PC-3 (cell line): ENCODE measurements around the gene SHQ1. TPM values are rescaled to one million over a fixed set of nuclear protein-coding genes. Genes with fewer than 3 reads are reported as not detected.

Source experiments
- ATAC-seq: fragments of 200-7000 bp; cut with Tn5 transposase; 2 replicates; pipeline ENCODE4 v1.9.1; 2020; ENCODE audit warnings: mild to moderate bottlenecking, moderate library complexity
- BruUV-seq: library from RNA; stranded (reverse); fragments of 400-500 nt; replicated peaks from 2 replicates; lab custom pipeline; 2021; lab: Mats Ljungman, UMichigan
- CTCF ChIA-PET: fragments of 300-600 bp; sonication (Branson Sonifier 250); formaldehyde crosslinking; loops from one replicate; lab custom pipeline; 2022; ENCODE audit warnings: antibody characterized with exemption; lab: Charles Lee
- POLR2A ChIA-PET: fragments of 300-600 bp; sonication (Branson Sonifier 250); formaldehyde crosslinking; loops from one replicate; lab custom pipeline; 2022; ENCODE audit warnings: antibody characterized with exemption; ENCODE audit not compliant: unreplicated experiment; lab: Charles Lee
- DNase-seq: peaks from one replicate; pipeline ENCODE4 v3.0.0-alpha.2; 2015
- H2AFZ ChIP-seq: fragments of 300-600 bp; sonication (generic); 2 replicates; pipeline ENCODE4 v1.6.0; 2016; ENCODE audit warnings: antibody characterized with exemption, low read length
- H3F3A ChIP-seq: fragments of 300-600 bp; sonication (generic); one replicate; pipeline ENCODE4 v1.6.0; 2017; ENCODE audit warnings: antibody characterized with exemption, low read length, control low read depth, mild to moderate bottlenecking; ENCODE audit not compliant: unreplicated experiment
- H3K27ac ChIP-seq: fragments of 300-600 bp; sonication (generic); 2 replicates; pipeline ENCODE4 v1.5.1; 2016; ENCODE audit warnings: mild to moderate bottlenecking, low read length
- H3K27me3 ChIP-seq: fragments of 300-600 bp; sonication (generic); 2 replicates; pipeline ENCODE4 v1.6.1; 2016; ENCODE audit warnings: low read length, mixed read lengths
- H3K36me3 ChIP-seq: fragments of 300-600 bp; sonication (generic); 2 replicates; pipeline ENCODE4 v1.6.1; 2016; ENCODE audit warnings: low read depth, mixed run types, low read length, mixed read lengths
- H3K4me1 ChIP-seq: fragments of 300-600 bp; sonication (generic); 2 replicates; pipeline ENCODE4 v1.5.1; 2016; ENCODE audit warnings: low read length; ENCODE audit not compliant: insufficient read depth
- H3K4me2 ChIP-seq: fragments of 300-600 bp; sonication (generic); 2 replicates; pipeline ENCODE4 v1.6.0; 2016; ENCODE audit warnings: low read length
- H3K4me3 ChIP-seq: fragments of 300-600 bp; sonication (generic); 2 replicates; pipeline ENCODE4 v1.5.1; 2016; ENCODE audit warnings: mild to moderate bottlenecking, low read length, mixed read lengths
- H3K79me2 ChIP-seq: fragments of 300-600 bp; sonication (generic); 2 replicates; pipeline ENCODE4 v1.6.1; 2017; ENCODE audit warnings: low read length, mixed read lengths
- H3K9ac ChIP-seq: fragments of 300-600 bp; sonication (generic); 2 replicates; pipeline ENCODE4 v1.6.0; 2016; ENCODE audit warnings: mild to moderate bottlenecking, low read length
- H3K9me2 ChIP-seq: fragments of 300-600 bp; sonication (generic); replicated peaks from 2 replicates; pipeline ENCODE4 v1.6.1; 2016; ENCODE audit warnings: mixed run types, low read length, mixed read lengths
- H3K9me3 ChIP-seq: fragments of 300-600 bp; sonication (generic); 2 replicates; pipeline ENCODE4 v1.6.1; 2016; ENCODE audit warnings: low read length, mixed read lengths
- H4K20me1 ChIP-seq: fragments of 300-600 bp; sonication (generic); 2 replicates; pipeline ENCODE4 v1.6.1; 2016; ENCODE audit warnings: low read length, mixed read lengths
- EZH2 ChIP-seq: fragments of 300-600 bp; sonication (generic); IDR thresholded peaks from one replicate; pipeline ENCODE4 v1.6.1; 2017; ENCODE audit warnings: antibody characterized with exemption, mild to moderate bottlenecking, low read length; ENCODE audit not compliant: unreplicated experiment
- EZH2phosphoT487 ChIP-seq: fragments of 300-600 bp; sonication (generic); IDR thresholded peaks from 2 replicates; pipeline ENCODE4 v1.6.1; 2018; ENCODE audit warnings: mild to moderate bottlenecking, antibody characterized with exemption, low read length, borderline replicate concordance
- intact Hi-C: fragments of 100-400 bp; cut with micrococcal nuclease; formaldehyde crosslinking; loops from 2 replicates; pipeline ENCODE4 v1.9.0; 2023
- total RNA-seq: library from RNA; depleted of rRNA; stranded (reverse); fragments of >200 nt; gene quantifications from 2 replicates; pipeline ENCODE4 v1.2.3, GENCODE V29; 2014
- TF ChIP-seq, protein P1 (sequence below): fragments of 300-600 bp; sonication (generic); conservative IDR thresholded peaks from 2 replicates; pipeline ENCODE4 v1.5.1; 2017; ENCODE audit warnings: antibody characterized with exemption, low read depth, mild to moderate bottlenecking, low read length

The SHQ1 gene
- total RNA-seq, 1 experiment from 2014 or later = 19.6 TPM

GRCh38 chr3:72800869-72801268, 47.4 kb downstream of the SHQ1 start:
- Histone ChIP-seq H3K4me2 (no peak overlapping the region), H3K4me1 (no peaks in the 10 kb centered on the region), H3K27ac (no peak overlapping the region), H4K20me1 (no peaks in the 10 kb centered on the region), H3F3A (no peaks in the 10 kb centered on the region), H3K36me3 (no peaks in the 10 kb centered on the region), H2AFZ (no peak overlapping the region), H3K79me2 (no peaks in the 10 kb centered on the region), H3K9me2 (no peaks in the 10 kb centered on the region), H3K9me3 (no peaks in the 10 kb centered on the region), H3K9ac (no peak overlapping the region), H3K27me3 (no peaks in the 10 kb centered on the region), H3K4me3 (no peak overlapping the region)
- intact Hi-C loops = no loop called here
- BruUV-seq = no TSS peak
- CTCF ChIA-PET = no interaction called here
- ATAC-seq (no peak), DNase-seq (no peak)
- TF ChIP-seq, protein P1, sequence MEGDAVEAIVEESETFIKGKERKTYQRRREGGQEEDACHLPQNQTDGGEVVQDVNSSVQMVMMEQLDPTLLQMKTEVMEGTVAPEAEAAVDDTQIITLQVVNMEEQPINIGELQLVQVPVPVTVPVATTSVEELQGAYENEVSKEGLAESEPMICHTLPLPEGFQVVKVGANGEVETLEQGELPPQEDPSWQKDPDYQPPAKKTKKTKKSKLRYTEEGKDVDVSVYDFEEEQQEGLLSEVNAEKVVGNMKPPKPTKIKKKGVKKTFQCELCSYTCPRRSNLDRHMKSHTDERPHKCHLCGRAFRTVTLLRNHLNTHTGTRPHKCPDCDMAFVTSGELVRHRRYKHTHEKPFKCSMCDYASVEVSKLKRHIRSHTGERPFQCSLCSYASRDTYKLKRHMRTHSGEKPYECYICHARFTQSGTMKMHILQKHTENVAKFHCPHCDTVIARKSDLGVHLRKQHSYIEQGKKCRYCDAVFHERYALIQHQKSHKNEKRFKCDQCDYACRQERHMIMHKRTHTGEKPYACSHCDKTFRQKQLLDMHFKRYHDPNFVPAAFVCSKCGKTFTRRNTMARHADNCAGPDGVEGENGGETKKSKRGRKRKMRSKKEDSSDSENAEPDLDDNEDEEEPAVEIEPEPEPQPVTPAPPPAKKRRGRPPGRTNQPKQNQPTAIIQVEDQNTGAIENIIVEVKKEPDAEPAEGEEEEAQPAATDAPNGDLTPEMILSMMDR = no peak
- no peak for TF ChIP-seq EZH2
- TF ChIP-seq EZH2phosphoT487 = no peak
- POLR2A ChIA-PET = no interaction called here

DNA sequence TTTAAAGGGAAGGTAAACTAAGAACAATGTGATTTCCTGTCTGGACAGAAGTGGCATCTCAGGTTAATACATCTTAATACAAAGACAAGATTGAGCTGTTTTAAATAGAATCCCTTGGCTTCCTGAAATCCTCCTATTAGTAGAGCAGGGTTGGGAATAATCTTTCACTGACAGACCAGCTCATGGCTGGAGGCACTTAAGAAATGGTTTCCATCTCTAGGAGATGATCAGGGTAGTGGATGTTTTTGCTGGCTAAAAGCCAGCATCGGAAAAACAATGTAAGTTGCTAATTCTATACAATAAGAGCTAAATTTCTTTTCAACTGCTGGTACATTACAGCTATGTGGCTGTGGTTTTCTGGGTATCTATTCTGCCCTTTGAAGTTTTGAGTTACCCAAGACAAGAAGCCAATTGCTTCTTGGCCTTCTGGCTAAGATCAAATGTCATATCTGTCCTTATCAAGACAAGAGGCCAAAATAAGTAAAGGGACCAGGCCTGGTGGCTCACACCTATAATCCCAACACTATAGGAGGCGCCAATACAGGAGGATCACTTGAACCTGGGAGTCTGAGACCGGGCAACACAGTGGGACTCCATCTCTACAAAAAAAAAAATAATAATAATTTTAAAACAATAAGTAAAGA, 49.6 kb downstream of the SHQ1 start:
- intact Hi-C loops = no loop called here
- ChIA-PET POLR2A (no interaction called here), CTCF (interaction anchor here (0.6 kb wide), 1 partner anchor 25 kb away, joined by 3 read pairs; no protein-coding TSS in a partner anchor)
- Histone ChIP-seq H4K20me1 (no peaks in the 10 kb centered on the region), H3K4me2 (no peak overlapping the region), H3K79me2 (no peaks in the 10 kb centered on the region), H3K27me3 (no peaks in the 10 kb centered on the region), H2AFZ (no peak overlapping the region), H3F3A (no peaks in the 10 kb centered on the region), H3K9me2 (no peaks in the 10 kb centered on the region), H3K27ac (no peak overlapping the region), H3K4me3 (no peak overlapping the region), H3K36me3 (no peaks in the 10 kb centered on the region), H3K9ac (no peak overlapping the region), H3K9me3 (no peaks in the 10 kb centered on the region), H3K4me1 (no peaks in the 10 kb centered on the region)
- no peak for ATAC-seq
- TF ChIP-seq EZH2phosphoT487 (no peak), EZH2 (no peak)
- TF ChIP-seq, protein P1 = no peak
- BruUV-seq = no TSS peak
- DNase-seq = no peak

DNA sequence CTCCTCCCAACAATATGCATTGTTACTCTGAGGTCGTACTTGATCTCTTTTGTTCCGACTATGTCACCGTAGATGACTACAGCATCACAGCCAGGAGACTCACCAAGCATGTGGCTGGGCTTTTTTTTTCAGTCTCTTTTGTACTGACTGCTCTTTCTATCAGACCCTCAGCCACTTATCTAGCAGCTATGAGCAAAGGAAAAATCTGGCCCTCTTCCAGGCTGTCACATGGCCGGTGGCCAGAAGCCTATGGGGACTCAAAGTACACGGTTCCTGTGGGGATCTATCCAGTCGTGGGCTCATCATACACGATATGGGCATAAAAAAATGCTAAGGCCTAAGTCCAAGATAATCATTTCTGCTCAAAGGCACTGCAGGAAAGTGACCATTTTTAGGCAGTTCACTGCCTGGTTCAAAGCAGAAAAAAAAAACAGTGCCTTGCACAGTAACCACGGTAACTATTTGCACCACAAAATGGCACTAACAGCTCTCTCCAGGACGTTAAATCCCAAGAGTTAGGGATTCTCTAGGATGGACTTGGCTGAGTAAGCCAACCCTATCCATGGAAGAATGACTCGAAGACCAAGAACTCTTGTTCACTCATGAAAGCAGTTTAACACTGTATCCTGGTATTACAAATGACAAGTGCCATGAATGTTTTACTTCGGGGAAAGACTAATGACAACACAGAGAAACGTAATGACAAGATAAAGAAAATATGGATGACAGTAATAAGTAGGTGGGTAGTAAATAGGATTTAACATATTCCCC, 50.3 kb downstream of the SHQ1 start:
- no peaks in the 10 kb centered on the region for H3K4me1 ChIP-seq
- ATAC-seq (no peak), DNase-seq (no peak)
- no peaks in the 10 kb centered on the region for H3K9me2 ChIP-seq
- H3K79me2 ChIP-seq = no peaks in the 10 kb centered on the region
- no TSS peak for BruUV-seq
- ChIA-PET POLR2A (no interaction called here), CTCF (no interaction called here)
- H3K27me3 ChIP-seq = no peaks in the 10 kb centered on the region
- no peak overlapping the region for H3K9ac ChIP-seq
- no peak overlapping the region for H3K4me2 ChIP-seq
- no peaks in the 10 kb centered on the region for H3F3A ChIP-seq
- no peak overlapping the region for H3K27ac ChIP-seq
- H2AFZ ChIP-seq = no peak overlapping the region
- no peak for TF ChIP-seq EZH2
- H3K9me3 ChIP-seq = no peaks in the 10 kb centered on the region
- no peaks in the 10 kb centered on the region for H3K36me3 ChIP-seq
- intact Hi-C loops = no loop called here
- H4K20me1 ChIP-seq = no peaks in the 10 kb centered on the region
- H3K4me3 ChIP-seq = no peak overlapping the region
